Sigmoid colon (tissue), 7 donors: Measurements from ENCODE around the gene SLC38A3. TPM values are rescaled to one million over a fixed set of nuclear protein-coding genes. Genes with fewer than 3 reads are reported as not detected.

Source experiments
- DNase-seq: peaks from one replicate; pipeline ENCODE4 v3.0.0-alpha.2; 2019
- H3K27ac ChIP-seq, 4 donors: fragments of 200-600 bp; sonication (generic); one replicate each; pipeline ENCODE4 v1.5.1; 2016 to 2019; ENCODE audit warnings: mild to moderate bottlenecking in 1 of 4
- H3K27me3 ChIP-seq, 3 donors: fragments of 200-600 bp; sonication (generic); one replicate each; pipeline ENCODE4 v1.5.1; 2019; ENCODE audit warnings: mild to moderate bottlenecking in 1 of 3
- H3K36me3 ChIP-seq, 4 donors: fragments of 200-600 bp; sonication (generic); one replicate each; pipeline ENCODE4 v1.5.1; 2016 to 2019
- H3K4me1 ChIP-seq, 4 donors: fragments of 200-600 bp; sonication (generic); one replicate each; pipeline ENCODE4 v1.5.1; 2017 to 2019
- H3K4me3 ChIP-seq, 4 donors: fragments of 200-600 bp; sonication (generic); one replicate each; pipeline ENCODE4 v1.5.1; 2017 to 2019; ENCODE audit warnings: mild to moderate bottlenecking in 2 of 4, moderate library complexity in 1 of 4
- H3K9me3 ChIP-seq, 4 donors: fragments of 200-600 bp in 3 of 4; sonication (generic) in 3 of 4; one replicate each; pipeline versions ENCODE4 v1.5.1 to v1.6.1; 2013 to 2019
- EP300 ChIP-seq, 4 donors: sonication (generic); formaldehyde crosslinking; IDR thresholded peaks; one replicate each; pipeline ENCODE4 v1.6.1; 2017; ENCODE audit warnings: antibody characterized with exemption in 4 of 4
- POLR2A ChIP-seq, 2 donors: fragments of 450-650 bp; IDR thresholded peaks; one replicate each; pipeline ENCODE4 v1.6.1; 2016; ENCODE audit warnings: antibody characterized with exemption in 2 of 2, mild to moderate bottlenecking in 2 of 2, moderate library complexity in 2 of 2
- POLR2AphosphoS5 ChIP-seq, 4 donors: sonication (generic); formaldehyde crosslinking; IDR thresholded peaks; one replicate each; pipeline ENCODE4 v1.6.1; 2017; ENCODE audit warnings: antibody characterized with exemption in 4 of 4
- WGBS, 2 donors: extraction: QIAGEN DNeasy Blood & Tissue Kit; methylation state at CpG; one replicate each; pipeline ENCODE4 v1.1.7; 2013; 5-methylcytosine and 5-hydroxymethylcytosine counted together
- intact Hi-C: fragments of 100-400 bp; cut with DNase I; formaldehyde crosslinking; loops from one replicate; pipeline ENCODE4 v1.15.1; 2023
- polyA plus RNA-seq, 3 donors: library from polyadenylated mRNA; stranded (reverse); fragments of 200-250 nt; gene quantifications; one replicate each; pipeline ENCODE4 v1.2.3, GENCODE V29; 2013
- total RNA-seq, 4 donors: library from RNA; depleted of rRNA; stranded (reverse); fragments of >200 nt; gene quantifications; one replicate each; pipeline ENCODE4 v1.1.0, GENCODE V29; 2016
- TF ChIP-seq, protein P1 (sequence below), 4 experiments: fragments of 450-650 bp in 3 of 4; fragments of 200-600 bp in 1 of 4; IDR thresholded peaks; one replicate each; pipeline ENCODE4 v1.5.1; 2016 to 2019; ENCODE audit warnings: antibody characterized with exemption in 4 of 4, mild to moderate bottlenecking in 3 of 4, moderate library complexity in 2 of 4
- donor health status: healthy with polysubstance abuse.
- donor health status: Bipolar disorder and iron deficiency.
- donor health status: healthy.

SLC38A3 gene
- total RNA-seq, result under 1 TPM in 1 of 4 donors, not detected in 3; 0.28 TPM
- under 1 TPM in 1 of 3 donors, not detected in 2; 0.07 TPM for polyA plus RNA-seq

GRCh38 chr3:50204804-50205412, at the start of gene SLC38A3:
Gene SLC38A3, plus strand, starts transcription at chr3:50205271. Its CDS starts 8,929 bp downstream, at chr3:50214200.
- H3K27me3 ChIP-seq, result peaks cover 28 to 71% (median 64%) of the 10 kb centered on the region in 3 donors
- peak within 1 kb of the TSS; percentile 10 to 46 (median 30) for H3K4me3 ChIP-seq
- peak in 1 of 4 donors; percentile 11 for TF ChIP-seq POLR2AphosphoS5 (IDR thresholded peaks at IDR 0.05)
- TF ChIP-seq, protein P1, sequence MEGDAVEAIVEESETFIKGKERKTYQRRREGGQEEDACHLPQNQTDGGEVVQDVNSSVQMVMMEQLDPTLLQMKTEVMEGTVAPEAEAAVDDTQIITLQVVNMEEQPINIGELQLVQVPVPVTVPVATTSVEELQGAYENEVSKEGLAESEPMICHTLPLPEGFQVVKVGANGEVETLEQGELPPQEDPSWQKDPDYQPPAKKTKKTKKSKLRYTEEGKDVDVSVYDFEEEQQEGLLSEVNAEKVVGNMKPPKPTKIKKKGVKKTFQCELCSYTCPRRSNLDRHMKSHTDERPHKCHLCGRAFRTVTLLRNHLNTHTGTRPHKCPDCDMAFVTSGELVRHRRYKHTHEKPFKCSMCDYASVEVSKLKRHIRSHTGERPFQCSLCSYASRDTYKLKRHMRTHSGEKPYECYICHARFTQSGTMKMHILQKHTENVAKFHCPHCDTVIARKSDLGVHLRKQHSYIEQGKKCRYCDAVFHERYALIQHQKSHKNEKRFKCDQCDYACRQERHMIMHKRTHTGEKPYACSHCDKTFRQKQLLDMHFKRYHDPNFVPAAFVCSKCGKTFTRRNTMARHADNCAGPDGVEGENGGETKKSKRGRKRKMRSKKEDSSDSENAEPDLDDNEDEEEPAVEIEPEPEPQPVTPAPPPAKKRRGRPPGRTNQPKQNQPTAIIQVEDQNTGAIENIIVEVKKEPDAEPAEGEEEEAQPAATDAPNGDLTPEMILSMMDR (IDR thresholded peaks at IDR 0.05), result no peak
- intact Hi-C loops, result no loop called here
- no peaks in the 10 kb centered on the region for H3K36me3 ChIP-seq
- no peak for DNase-seq
- H3K27ac ChIP-seq, result no peak within 1 kb of the TSS
- WGBS, 2 donors, result 2 to 4% methylated on average over 41 of the region's 41 CpGs
- H3K9me3 ChIP-seq, result no peaks in the 10 kb centered on the region
- H3K4me1 ChIP-seq, result peaks cover 0 to 16% (median 15%) of the 10 kb centered on the region in 4 donors

GRCh38 chr3:50155491-50155878, 49.6 kb upstream of the SLC38A3 start:
- no peaks in the 10 kb centered on the region for H3K9me3 ChIP-seq
- 0 to 3% methylated on average over 37 of the region's 37 CpGs for WGBS, 2 donors
- intact Hi-C loops, result loop anchor here (1.0 to 2.0 kb wide), 2 partner anchors 34 to 35 kb away; no protein-coding TSS in a partner anchor
- H3K27ac ChIP-seq, result peak overlapping the region; percentile 60 to 90 (median 86)
- DNase-seq, result no peak
- H3K27me3 ChIP-seq, result peaks cover 0 to 7% (median 4%) of the 10 kb centered on the region in 3 donors
- peaks cover 0 to 56% (median 53%) of the 10 kb centered on the region in 4 donors for H3K4me1 ChIP-seq
- H3K4me3 ChIP-seq, result peak overlapping the region; percentile 23 to 65 (median 58)
- H3K36me3 ChIP-seq, result no peaks in the 10 kb centered on the region
- no peak for TF ChIP-seq POLR2A (IDR thresholded peaks at IDR 0.05)
- no peak for TF ChIP-seq POLR2AphosphoS5 (IDR thresholded peaks at IDR 0.05)

DNA sequence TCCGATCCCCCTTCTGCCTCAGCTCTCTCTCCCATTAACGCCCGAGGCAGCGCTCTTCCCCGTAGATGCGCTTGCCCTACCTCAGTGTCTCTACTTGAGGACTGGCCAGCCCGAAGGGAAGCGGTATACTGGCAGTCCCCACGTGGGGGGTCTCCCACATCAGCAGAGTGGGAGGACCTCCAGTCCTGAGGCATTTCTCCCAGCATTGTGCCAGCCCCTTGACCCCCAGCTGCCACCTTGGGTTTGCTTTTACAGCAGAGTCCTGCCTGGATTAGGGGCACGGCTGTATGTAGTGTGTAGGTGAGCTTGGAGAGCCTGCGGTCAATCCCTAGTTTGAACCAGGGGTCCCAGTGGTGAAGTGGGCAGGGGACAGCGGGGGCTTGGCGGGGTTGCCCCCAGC, 49.2 kb upstream of the SLC38A3 start:
- Histone ChIP-seq H3K9me3 (no peaks in the 10 kb centered on the region), H3K4me3 (peak overlapping the region; percentile 4 to 65 (median 58)), H3K4me1 (peaks cover 0 to 60% (median 57%) of the 10 kb centered on the region in 4 donors), H3K27me3 (peaks cover 0 to 7% (median 4%) of the 10 kb centered on the region in 3 donors), H3K27ac (peak overlapping the region; percentile 60 to 90 (median 86)), H3K36me3 (no peaks in the 10 kb centered on the region)
- TF ChIP-seq POLR2AphosphoS5 (IDR thresholded peaks at IDR 0.05) (no peak), EP300 (IDR thresholded peaks at IDR 0.05) (no peak)
- TF ChIP-seq, protein P1 (IDR thresholded peaks at IDR 0.05), result no peak
- WGBS, 2 donors, result 5 to 27% methylated on average over 13 of the region's 13 CpGs
- no peak for DNase-seq
- intact Hi-C loops, result loop anchor here (1.0 to 2.0 kb wide), 2 partner anchors 33 to 35 kb away; no protein-coding TSS in a partner anchor

DNA sequence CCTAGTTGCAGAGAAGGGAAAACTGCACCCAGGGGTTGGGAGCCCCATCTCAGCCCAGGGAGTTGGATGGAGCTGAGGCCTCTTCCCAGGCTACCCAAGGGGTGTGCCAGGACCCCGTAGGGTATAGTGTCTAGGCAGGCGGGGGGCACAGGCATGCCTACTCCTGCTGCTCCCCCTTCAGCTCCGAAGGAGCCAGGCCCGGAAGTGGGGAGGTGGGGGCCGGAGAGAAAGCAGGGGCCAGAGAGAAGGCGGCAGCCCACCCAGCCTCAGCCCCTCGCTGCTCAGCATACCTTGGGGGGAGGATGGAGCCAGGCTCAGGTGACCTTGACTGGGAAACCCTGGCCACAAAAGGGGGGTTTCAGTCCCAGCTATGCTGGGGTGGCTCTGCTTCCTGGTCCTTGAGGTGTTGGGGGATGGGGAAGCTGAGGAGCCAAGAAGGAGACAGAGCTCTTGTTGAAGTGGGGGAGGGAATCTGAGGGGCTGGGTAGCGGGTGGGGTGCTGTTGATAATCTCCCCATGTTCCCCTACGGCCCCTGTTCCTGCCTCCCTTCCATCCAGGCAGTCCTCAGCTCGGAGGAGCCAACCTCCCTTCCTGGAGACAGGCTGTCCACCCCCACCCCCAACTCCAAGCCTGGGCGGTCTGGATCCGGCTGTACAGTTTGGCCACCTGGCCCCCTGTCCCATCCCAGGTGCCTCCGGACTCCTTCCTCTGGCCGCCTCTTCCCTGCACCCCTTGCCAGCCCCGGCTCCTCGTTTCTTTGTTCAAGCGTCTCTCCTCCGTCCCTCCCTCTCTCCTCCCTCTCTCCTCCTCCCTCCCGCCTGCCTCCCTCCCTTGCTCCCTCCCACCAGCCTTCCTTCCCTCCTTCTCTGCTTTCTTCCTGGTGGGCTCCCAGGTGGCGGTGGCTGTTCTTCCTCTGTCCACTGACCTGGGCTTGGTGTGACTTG, 48.2 kb upstream of the SLC38A3 start:
- H3K27ac ChIP-seq, result peak overlapping the region; percentile 39 to 90 (median 86)
- TF ChIP-seq POLR2AphosphoS5 (IDR thresholded peaks at IDR 0.05) (no peak), POLR2A (IDR thresholded peaks at IDR 0.05) (peak in 1 of 2 donors; percentile 24)
- peaks cover 0 to 70% (median 66%) of the 10 kb centered on the region in 4 donors for H3K4me1 ChIP-seq
- H3K36me3 ChIP-seq, result no peaks in the 10 kb centered on the region
- DNase-seq, result no peak
- H3K27me3 ChIP-seq, result peaks cover 0 to 7% (median 4%) of the 10 kb centered on the region in 3 donors
- no peaks in the 10 kb centered on the region for H3K9me3 ChIP-seq
- 9 to 31% methylated on average over 20 of the region's 20 CpGs for WGBS, 2 donors
- H3K4me3 ChIP-seq, result peak overlapping the region; percentile 6 to 65 (median 58)
- intact Hi-C loops, result no loop called here

- H3K4me1 ChIP-seq, result peaks cover 0 to 81% (median 78%) of the 10 kb centered on the region in 4 donors
- H3K4me3 ChIP-seq, result no peak overlapping the region
- 73 to 77% methylated on average over 12 of the region's 12 CpGs for WGBS, 2 donors
These were observed 47.1 kb upstream of the SLC38A3 start for GRCh38 chr3:50157827-50158529.

More at GRCh38 chr3:50157827-50158529, 47.1 kb upstream of the SLC38A3 start:
- intact Hi-C loops, result no loop called here
- Histone ChIP-seq H3K9me3 (no peaks in the 10 kb centered on the region), H3K36me3 (no peaks in the 10 kb centered on the region), H3K27ac (peak overlapping the region; percentile 31 to 90 (median 86)), H3K27me3 (peaks cover 0 to 7% (median 4%) of the 10 kb centered on the region in 3 donors)
- no peak for DNase-seq
- TF ChIP-seq EP300 (IDR thresholded peaks at IDR 0.05) (no peak), POLR2AphosphoS5 (IDR thresholded peaks at IDR 0.05) (no peak), POLR2A (IDR thresholded peaks at IDR 0.05) (no peak)
- TF ChIP-seq, protein P1 (IDR thresholded peaks at IDR 0.05), result no peak
